Large intestine (tissue), 3 donors: ENCODE measurements around the gene BTBD1. TPM values are rescaled to one million over a fixed set of nuclear protein-coding genes. Genes with fewer than 3 reads are reported as not detected.
A peak's percentile ranks its signal among the peaks of the same experiment; 100 is the strongest.
"Not testable (repeated sequence)": the region's sequence is repeated elsewhere in the genome, so short reads cannot be mapped to it uniquely, and the experiment has no call there.

Source experiments
- DNase-seq, 2 donors: peaks; one replicate each; pipeline versions ENCODE4 v3.0.0 to v3.0.0-alpha.2; 2013
- H3K27ac ChIP-seq: one replicate; pipeline ENCODE4 v1.5.1; 2013; ENCODE audit warnings: low read length
- H3K27me3 ChIP-seq: 2 replicates; pipeline ENCODE4 v1.6.1; 2013; ENCODE audit warnings: low read length; ENCODE audit not compliant: control insufficient read depth, insufficient read depth
- H3K36me3 ChIP-seq: 2 replicates; pipeline ENCODE4 v1.6.1; 2013; ENCODE audit warnings: low read length; ENCODE audit not compliant: control insufficient read depth, insufficient read depth
- H3K4me1 ChIP-seq: one replicate; pipeline ENCODE4 v1.6.1; 2013; ENCODE audit warnings: low read length; ENCODE audit not compliant: control insufficient read depth, insufficient read depth
- H3K4me3 ChIP-seq: one replicate; pipeline ENCODE4 v1.5.1; 2013; ENCODE audit warnings: low read length
- H3K9me3 ChIP-seq: one replicate; pipeline ENCODE4 v1.6.1; 2013; ENCODE audit warnings: mild to moderate bottlenecking, low read depth, low read length, moderate library complexity; ENCODE audit not compliant: control insufficient read depth
- WGBS: methylation state at CpG from one replicate; pipeline ENCODE4 v1.1.5; 2013; ENCODE audit warnings: low lambda C conversion rate; ENCODE audit not compliant: insufficient coverage; 5-methylcytosine and 5-hydroxymethylcytosine counted together
- polyA plus RNA-seq: library from polyadenylated mRNA; unstranded; fragments of 120-200 nt; gene quantifications from one replicate; pipeline ENCODE4 v1.2.1, GENCODE V29; 2013

The BTBD1 gene
- polyA plus RNA-seq, 1 donor: 68.4 TPM

DNA sequence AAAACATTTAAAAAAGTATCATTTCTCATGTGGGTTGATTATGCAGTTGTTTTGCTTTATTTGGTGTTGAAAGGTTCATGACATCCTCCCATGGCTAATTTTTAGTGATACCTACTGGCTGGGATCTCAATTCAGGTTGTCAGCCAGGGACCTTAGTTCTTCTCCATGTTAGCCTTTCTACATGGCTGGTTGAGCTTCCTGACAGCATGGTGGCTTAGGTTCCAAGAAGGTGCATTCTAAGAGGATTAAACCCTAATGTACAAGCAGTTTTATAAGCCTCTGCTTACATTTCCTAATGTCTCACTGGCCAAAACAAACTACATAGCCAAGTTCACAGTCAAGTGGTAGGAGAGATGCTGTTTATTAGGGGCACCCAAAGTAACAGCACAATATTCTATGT, 31.0 kb upstream of the BTBD1 start:
- Histone ChIP-seq H3K4me3 (no peak overlapping the region), H3K36me3 (no peaks in the 10 kb centered on the region), H3K4me1 (no peaks in the 10 kb centered on the region), H3K27ac (no peak overlapping the region), H3K9me3 (no peaks in the 10 kb centered on the region), H3K27me3 (peaks cover 16% of the 10 kb centered on the region)
- no peak for DNase-seq

DNA sequence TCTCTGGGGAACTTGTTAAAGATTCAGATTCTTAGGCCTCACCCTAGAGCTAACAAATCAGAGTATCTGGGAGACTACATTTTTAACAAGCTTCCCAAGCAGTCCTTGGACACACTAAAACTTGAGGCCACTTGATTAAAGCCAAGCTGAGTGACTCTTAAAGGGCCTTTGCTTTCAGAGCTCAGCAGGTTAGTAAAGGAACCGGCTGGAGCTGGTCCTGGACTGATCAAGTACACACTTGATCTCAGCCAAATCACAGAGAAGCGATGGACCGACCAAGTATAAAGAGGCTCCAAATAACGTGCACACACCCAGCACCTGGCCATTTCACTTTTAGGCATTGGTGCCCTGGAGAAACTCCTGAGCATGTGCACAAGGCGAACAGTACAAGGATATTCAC, 27.5 kb upstream of the BTBD1 start:
- no CpG with 5 or more reads among the region's 5 CpGs for WGBS
- Histone ChIP-seq H3K27ac (no peak overlapping the region), H3K4me1 (no peaks in the 10 kb centered on the region), H3K9me3 (no peaks in the 10 kb centered on the region), H3K36me3 (no peaks in the 10 kb centered on the region), H3K4me3 (no peak overlapping the region), H3K27me3 (peaks cover 7% of the 10 kb centered on the region)
- DNase-seq: no peak

DNA sequence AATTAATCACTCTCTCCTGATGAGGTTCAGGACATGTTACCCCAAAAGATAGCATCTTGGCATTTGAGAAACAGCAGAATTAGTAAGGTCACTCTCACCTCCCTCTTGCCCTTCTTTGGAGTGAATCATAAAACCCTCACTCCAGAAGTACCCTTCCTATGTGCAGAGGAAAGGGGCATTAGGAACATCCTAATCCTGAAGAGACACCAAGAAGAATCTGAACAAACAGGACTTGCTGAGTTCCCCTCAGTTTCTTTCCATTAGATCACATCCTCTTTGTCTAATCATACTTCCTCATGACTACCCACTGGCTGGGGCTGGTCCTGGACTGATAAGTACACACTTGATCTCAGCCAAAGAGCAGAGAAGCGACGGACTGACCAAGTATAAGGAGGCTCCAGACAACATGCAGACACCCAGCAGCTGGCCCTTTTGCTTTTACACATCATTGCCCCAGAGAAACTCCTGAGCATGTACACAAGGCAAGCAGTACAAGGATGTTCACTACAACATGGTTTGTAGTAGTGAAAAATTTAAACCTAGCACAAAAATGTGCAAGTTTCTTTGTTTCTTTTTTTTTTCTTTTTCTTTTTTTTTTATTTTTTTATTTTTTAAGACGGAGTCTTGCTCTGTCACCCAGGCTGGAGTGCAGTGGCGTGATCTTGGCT, 25.4 kb upstream of the BTBD1 start:
- Histone ChIP-seq H3K27ac (no peak overlapping the region), H3K9me3 (no peaks in the 10 kb centered on the region), H3K4me3 (no peak overlapping the region), H3K27me3 (peaks cover 6% of the 10 kb centered on the region), H3K4me1 (no peaks in the 10 kb centered on the region), H3K36me3 (no peaks in the 10 kb centered on the region)
- DNase-seq: peak in 1 of 2 donors; percentile 22
- 100% methylated on average over 1 of the region's 4 CpGs for WGBS

DNA sequence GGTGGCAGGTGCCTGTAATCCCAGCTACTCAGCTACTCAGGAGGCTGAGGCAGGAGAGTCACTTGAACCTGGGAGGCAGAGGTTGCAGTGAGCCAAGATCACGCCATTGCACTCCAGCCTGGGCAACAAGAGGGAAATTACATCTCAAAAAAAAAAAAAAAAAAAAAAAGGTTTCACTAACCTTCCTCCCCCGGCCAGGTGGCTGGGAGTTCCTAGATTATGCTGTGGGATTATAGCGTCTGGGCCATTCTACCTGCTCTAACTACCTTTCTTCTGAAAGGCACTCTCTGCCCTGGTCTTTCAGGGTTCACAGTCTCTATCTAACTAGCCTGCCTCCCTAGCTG, 24.9 kb upstream of the BTBD1 start:
- H3K4me3 ChIP-seq, H3K27me3 ChIP-seq, H3K36me3 ChIP-seq, H3K4me1 ChIP-seq, DNase-seq, H3K9me3 ChIP-seq, H3K27ac ChIP-seq: not testable (repeated sequence)
- WGBS: no CpG with 5 or more reads among the region's 3 CpGs

DNA sequence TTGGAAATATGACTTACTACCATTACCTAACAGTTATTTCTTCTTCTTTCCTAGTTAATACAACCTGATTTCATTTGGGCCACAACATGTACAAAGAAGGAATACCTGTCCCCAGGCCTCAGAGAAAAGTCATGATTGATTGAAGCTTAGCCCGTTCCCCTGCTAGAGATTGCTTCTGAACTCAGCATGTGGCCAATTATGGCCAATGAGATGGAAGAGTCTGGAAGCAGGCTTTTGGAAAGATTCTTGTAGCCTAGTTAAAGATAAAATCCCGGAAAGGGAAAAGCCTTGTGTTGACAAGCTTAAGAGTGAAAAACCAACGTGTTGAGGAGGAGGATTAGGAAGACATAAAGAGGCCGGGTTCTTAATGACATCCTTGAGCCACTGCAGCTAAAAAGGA, 23.4 kb upstream of the BTBD1 start:
- Histone ChIP-seq H3K27ac (no peak overlapping the region), H3K27me3 (peaks cover 4% of the 10 kb centered on the region), H3K36me3 (no peaks in the 10 kb centered on the region), H3K9me3 (no peaks in the 10 kb centered on the region), H3K4me3 (no peak overlapping the region), H3K4me1 (no peaks in the 10 kb centered on the region)
- DNase-seq: no peak
- WGBS: 39% methylated on average over 3 of the region's 4 CpGs

DNA sequence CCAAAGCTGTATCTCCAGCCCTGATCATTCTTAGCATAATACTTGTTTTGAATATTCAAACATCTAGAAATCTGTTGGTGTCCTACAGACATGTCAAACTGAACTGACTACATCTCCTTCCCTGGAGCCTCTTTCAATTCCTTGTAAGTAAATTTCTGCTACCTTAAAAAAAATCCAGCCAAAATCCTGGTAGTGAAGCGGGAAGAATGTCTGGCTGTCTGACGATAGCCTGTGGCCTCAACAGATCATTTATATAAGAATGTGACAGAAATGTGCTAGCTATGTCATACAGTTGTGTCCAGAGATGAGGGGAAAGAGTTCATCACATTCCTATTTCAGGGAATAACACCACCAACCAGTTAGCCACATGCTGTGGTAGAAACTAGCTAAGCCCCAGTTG, 21.8 kb upstream of the BTBD1 start:
- H3K27ac ChIP-seq: no peak overlapping the region
- WGBS: no CpG with 5 or more reads among the region's 2 CpGs
- no peaks in the 10 kb centered on the region for H3K4me1 ChIP-seq
- H3K27me3 ChIP-seq: no peaks in the 10 kb centered on the region
- no peaks in the 10 kb centered on the region for H3K9me3 ChIP-seq
- H3K4me3 ChIP-seq: no peak overlapping the region
- DNase-seq: no peak
- no peaks in the 10 kb centered on the region for H3K36me3 ChIP-seq

DNA sequence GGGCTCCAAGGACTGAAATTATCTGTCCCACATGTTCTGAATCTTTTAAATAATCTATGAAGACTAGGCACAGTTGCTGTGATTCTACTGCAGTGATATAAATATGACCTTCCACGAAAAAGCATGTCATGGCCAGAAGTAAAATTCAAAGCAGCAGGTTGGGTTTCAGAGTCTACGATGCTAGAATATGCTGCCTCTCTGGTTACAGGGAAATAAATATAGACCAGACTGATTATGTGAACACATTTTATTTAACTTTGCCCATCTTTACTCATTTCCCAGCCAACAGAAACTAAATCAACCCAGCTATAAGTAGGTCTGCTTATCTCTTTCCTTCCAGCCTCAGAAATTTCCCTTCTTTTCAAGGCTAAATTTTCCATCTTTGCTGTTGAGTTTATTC, 20.5 kb upstream of the BTBD1 start:
- DNase-seq: no peak

DNA sequence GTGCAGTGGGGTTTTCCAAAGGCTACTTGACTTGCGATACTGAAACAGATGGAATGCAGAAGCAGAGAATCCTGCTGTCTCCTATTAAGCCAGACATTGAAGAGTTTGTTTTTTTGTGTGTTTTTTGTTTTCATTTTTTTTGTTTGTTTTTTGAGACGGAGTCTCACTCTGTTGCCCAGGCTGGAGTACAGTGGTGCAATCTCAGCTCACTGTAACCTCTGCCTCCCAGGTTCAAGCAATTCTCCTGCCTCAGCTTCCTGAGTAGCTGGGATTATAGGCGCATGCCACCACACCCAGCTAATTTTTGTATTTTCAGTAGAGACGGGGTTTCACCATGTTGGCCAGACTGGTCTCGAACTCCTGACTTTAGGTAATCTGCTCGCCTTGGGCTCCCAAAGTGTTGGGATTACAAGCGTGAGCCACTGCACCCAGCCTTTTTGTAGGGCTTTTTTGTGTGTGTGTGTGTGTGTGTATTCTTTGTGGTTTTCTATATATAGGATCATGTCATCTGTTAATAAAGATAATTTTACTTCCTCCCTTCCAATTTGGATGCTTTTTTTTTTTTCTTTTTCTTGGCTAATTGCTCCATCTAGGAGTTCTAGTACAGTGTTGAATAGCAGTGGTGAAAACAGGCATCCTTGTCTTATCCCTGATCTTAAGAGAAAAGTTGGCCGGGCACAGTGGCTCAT, 19.0 kb upstream of the BTBD1 start:
- H3K4me3 ChIP-seq, H3K36me3 ChIP-seq, H3K9me3 ChIP-seq, DNase-seq, H3K4me1 ChIP-seq, H3K27me3 ChIP-seq, H3K27ac ChIP-seq: not testable (repeated sequence)
- 93% methylated on average over 2 of the region's 8 CpGs for WGBS

More for the DNA sequence above, 20.5 kb upstream of the BTBD1 start:
- no peak overlapping the region for H3K27ac ChIP-seq
- no peak overlapping the region for H3K4me3 ChIP-seq
- no peaks in the 10 kb centered on the region for H3K27me3 ChIP-seq
- H3K36me3 ChIP-seq: no peaks in the 10 kb centered on the region
- H3K4me1 ChIP-seq: no peaks in the 10 kb centered on the region
- no peaks in the 10 kb centered on the region for H3K9me3 ChIP-seq
- no CpG with 5 or more reads among the region's 2 CpGs for WGBS

DNA sequence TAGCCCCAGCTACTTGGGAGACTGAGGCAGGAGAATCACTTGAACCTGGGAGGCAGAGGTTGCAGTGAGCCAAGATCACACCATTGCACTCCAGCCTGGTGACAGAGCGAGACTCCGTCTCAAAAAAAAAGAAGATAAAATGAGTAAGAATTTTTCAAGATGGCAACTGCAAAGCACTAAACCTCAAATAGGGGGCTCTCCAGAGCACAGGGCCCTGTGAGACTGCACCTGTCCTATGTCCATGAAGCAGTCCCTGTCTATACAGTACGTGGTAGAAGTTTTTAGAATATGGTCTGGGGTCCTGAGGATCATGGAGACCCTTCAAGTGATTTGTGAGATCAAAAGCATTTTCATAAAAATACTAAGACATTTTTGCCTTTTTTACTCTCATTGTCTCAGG, 18.4 kb upstream of the BTBD1 start:
- not testable (repeated sequence) for H3K4me3 ChIP-seq, H3K4me1 ChIP-seq, H3K9me3 ChIP-seq, DNase-seq, H3K27ac ChIP-seq, H3K27me3 ChIP-seq, H3K36me3 ChIP-seq
- WGBS: no CpG with 5 or more reads among the region's 3 CpGs

DNA sequence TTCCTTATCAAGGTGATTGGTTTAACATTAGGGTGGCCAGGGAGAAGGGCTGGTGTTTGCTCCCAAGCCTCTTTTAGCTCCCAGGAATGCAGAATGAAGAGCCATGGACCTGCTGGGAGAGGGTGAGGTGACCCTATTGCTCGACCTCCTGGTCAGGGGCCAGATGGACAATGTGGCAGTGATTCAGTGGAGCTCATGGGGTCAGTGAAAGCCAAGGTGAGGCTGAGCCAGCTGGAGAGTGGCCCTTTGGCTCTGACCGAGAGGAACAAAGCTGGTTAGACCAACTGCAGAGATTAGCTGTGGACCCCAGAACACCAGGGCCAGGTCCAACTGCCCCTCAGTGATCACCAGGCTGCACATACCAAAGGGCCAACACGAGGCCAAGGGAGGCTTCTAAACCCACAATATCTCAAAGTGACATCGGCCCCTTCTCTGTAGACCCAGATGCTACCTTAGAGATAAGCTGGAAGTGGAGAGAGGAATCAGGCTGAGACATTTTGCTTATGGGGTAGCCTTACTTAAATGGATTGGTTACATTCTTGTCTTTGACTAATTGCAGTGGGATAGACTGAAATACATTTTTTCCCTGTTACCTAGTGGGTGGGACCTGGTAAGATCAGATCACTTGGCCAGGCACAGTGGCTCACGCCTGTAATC, 15.8 kb upstream of the BTBD1 start:
- WGBS: 80% methylated on average over 2 of the region's 5 CpGs
- Histone ChIP-seq H3K27me3 (peaks cover 16% of the 10 kb centered on the region), H3K4me3 (no peak overlapping the region), H3K27ac (no peak overlapping the region), H3K36me3 (no peaks in the 10 kb centered on the region), H3K4me1 (no peaks in the 10 kb centered on the region), H3K9me3 (no peaks in the 10 kb centered on the region)
- DNase-seq: no peak
